NCI-H187 treated with DMSO at 0.1 percent for 48 hours (cell line): ENCODE data around the gene ARHGAP29.

Source experiments
- DNase-seq: peaks from one replicate; lab custom pipeline; 2025; lab: John Stamatoyannopoulos, UW

ARHGAP29 gene

GRCh38 chr1:94237291-94238226 lies at the start of gene ARHGAP29:
ARHGAP29 (minus strand) TSS chr1:94237584; CDS start chr1:94231611, 5,973 bp downstream.
- DNase-seq, result peak; percentile 9

- DNase-seq, result no peak
Measured at GRCh38 chr1:94286864-94287437, 49.6 kb upstream of the ARHGAP29 start.

GRCh38 chr1:94285031-94285654 lies 47.8 kb upstream of the ARHGAP29 start:
- DNase-seq, result no peak

GRCh38 chr1:94284476-94284875 lies 47.1 kb upstream of the ARHGAP29 start:
- no peak for DNase-seq

- DNase-seq, result no peak
Measured at GRCh38 chr1:94283462-94283861, 46.1 kb upstream of the ARHGAP29 start.

- DNase-seq, result no peak
Measured at GRCh38 chr1:94282143-94282711, 44.8 kb upstream of the ARHGAP29 start.

- DNase-seq, result no peak
Measured at GRCh38 chr1:94281361-94282142, 44.2 kb upstream of the ARHGAP29 start.

- no peak for DNase-seq
Measured at GRCh38 chr1:94280541-94280940, 43.2 kb upstream of the ARHGAP29 start.

- no peak for DNase-seq
Measured at GRCh38 chr1:94279462-94279861, 42.1 kb upstream of the ARHGAP29 start.

- DNase-seq, result no peak
Measured at GRCh38 chr1:94279038-94279437, 41.7 kb upstream of the ARHGAP29 start.

- DNase-seq, result no peak
Measured at GRCh38 chr1:94276988-94277434, 39.6 kb upstream of the ARHGAP29 start.

- no peak for DNase-seq
Measured at GRCh38 chr1:94275083-94275482, 37.7 kb upstream of the ARHGAP29 start.

GRCh38 chr1:94274561-94274960 lies 37.2 kb upstream of the ARHGAP29 start:
- DNase-seq, result no peak

- DNase-seq, result no peak
Measured at GRCh38 chr1:94273111-94273510, 35.7 kb upstream of the ARHGAP29 start.

GRCh38 chr1:94272388-94272787 lies 35.0 kb upstream of the ARHGAP29 start:
- no peak for DNase-seq

- no peak for DNase-seq
Measured at GRCh38 chr1:94271373-94271772, 34.0 kb upstream of the ARHGAP29 start.

- no peak for DNase-seq
Measured at GRCh38 chr1:94270801-94271203, 33.4 kb upstream of the ARHGAP29 start.

- no peak for DNase-seq
Measured at GRCh38 chr1:94269921-94270320, 32.5 kb upstream of the ARHGAP29 start.

- DNase-seq, result no peak
Measured at GRCh38 chr1:94265906-94266305, 28.5 kb upstream of the ARHGAP29 start.

- DNase-seq, result no peak
Measured at GRCh38 chr1:94265011-94265422, 27.6 kb upstream of the ARHGAP29 start.

GRCh38 chr1:94260635-94261387 lies 23.4 kb upstream of the ARHGAP29 start:
- no peak for DNase-seq
